WERI-Rb-1 (cell line): ENCODE results near the gene RFC4.
"Not testable (repeated sequence)": the region's sequence is repeated elsewhere in the genome, so short reads cannot be mapped to it uniquely, and the experiment has no call there.

ENCODE experiments used
- DNase-seq: peaks from one replicate; pipeline ENCODE4 v3.0.0-alpha.2; 2020
- H3K27ac ChIP-seq: fragments of 250-450 bp; sonication (Bioruptor Pico); 2 replicates; pipeline ENCODE4 v1.5.1; 2020; ENCODE audit warnings: mild to moderate bottlenecking, moderate library complexity
- H3K27me3 ChIP-seq: fragments of 250-450 bp; sonication (Bioruptor Pico); 2 replicates; pipeline ENCODE4 v1.5.1; 2021; ENCODE audit warnings: mild to moderate bottlenecking, low read depth, moderate library complexity; ENCODE audit not compliant: insufficient read depth, severe bottlenecking
- H3K36me3 ChIP-seq: fragments of 250-450 bp; sonication (Bioruptor Pico); 2 replicates; pipeline ENCODE4 v1.5.1; 2020; ENCODE audit warnings: mild to moderate bottlenecking, moderate library complexity
- H3K4me3 ChIP-seq: 2 replicates; pipeline ENCODE4 v1.5.1; 2011; ENCODE audit warnings: low read depth, mild to moderate bottlenecking, control low read depth, low read length
- H3K9me3 ChIP-seq: fragments of 250-450 bp; sonication (Bioruptor Pico); 2 replicates; pipeline ENCODE4 v1.5.1; 2021; ENCODE audit warnings: mild to moderate bottlenecking, moderate library complexity; ENCODE audit not compliant: severe bottlenecking
- TF ChIP-seq, protein P1 (sequence below): IDR thresholded peaks from 2 replicates; pipeline ENCODE4 v1.5.1; 2011; ENCODE audit warnings: low read depth, mild to moderate bottlenecking, control low read depth, inconsistent platforms, low read length

Gene RFC4, protein sequence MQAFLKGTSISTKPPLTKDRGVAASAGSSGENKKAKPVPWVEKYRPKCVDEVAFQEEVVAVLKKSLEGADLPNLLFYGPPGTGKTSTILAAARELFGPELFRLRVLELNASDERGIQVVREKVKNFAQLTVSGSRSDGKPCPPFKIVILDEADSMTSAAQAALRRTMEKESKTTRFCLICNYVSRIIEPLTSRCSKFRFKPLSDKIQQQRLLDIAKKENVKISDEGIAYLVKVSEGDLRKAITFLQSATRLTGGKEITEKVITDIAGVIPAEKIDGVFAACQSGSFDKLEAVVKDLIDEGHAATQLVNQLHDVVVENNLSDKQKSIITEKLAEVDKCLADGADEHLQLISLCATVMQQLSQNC

DNA sequence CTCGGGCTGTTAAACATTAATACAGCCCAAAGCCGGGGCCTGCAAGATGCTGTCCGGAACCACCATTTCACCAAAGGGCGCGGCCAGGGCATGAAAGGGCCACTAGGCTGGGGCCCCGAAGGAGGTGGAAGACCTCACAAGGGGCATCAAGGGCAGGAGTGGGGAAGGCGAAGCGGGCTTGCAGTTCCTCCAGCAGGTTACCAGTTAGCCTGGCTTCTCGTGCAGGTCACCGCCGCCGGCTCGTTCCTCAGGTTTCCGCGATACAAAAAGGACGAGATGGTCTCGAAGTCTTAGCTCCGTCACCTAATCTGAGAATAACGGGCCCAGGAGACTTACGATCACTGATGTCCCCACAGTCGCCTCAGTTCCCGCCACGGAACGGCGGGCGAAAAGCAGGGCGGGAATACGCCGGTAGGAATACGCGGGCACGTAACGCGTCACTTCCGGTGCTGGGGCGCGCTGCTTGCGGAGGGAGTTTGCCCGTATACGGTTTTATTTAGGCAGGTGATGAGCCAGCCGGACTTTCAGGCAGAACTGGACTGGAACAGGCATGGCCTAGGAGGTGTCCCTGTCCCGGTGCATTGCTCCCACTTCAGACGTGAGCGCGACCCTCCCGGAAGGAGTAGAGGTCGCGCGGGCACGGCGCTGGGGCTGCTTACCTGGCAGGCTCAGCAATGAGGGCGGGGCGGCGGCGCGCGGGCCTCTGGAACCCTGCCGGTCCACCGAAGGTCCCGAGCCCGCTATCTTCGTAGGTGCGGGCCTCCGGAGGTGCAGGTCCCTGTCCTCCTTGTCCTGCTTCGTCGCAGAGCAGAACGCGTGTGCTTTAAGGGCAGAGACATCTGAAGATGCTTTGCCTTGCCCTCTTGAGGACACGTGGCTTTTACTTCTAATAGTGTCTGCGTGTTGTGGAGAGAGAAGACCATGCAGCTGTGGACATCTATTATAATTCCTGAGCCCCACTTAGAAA is at the start of gene RFC4:
Gene RFC4, minus strand, starts transcription at position 394 of the 967 bp plus-strand sequence. CDS start 1,769 bp downstream, outside the sequence.
- H3K4me3 ChIP-seq: peak within 1 kb of the TSS; percentile 77
- peak; percentile 88 for DNase-seq

DNA sequence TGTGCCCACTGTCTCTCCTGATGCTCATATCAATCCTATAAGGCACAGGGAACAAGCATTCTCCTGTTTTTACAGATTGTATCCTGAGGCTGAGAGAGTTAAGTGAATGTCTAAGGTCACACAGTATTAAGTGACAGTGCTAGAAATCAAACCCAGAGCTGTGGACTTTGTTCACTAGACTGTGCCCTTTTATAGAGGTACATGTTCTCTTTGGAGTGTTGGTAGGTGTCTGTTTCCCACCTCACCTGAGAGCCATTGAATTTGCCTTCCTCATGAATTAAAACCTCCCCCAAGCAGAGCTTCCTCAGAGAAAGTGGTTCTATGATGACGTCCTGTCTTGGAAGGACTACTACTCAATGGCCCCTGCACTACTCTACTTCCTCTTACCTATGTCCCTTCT is 48.7 kb upstream of the RFC4 start:
- no peak for DNase-seq
- TF ChIP-seq, protein P1, sequence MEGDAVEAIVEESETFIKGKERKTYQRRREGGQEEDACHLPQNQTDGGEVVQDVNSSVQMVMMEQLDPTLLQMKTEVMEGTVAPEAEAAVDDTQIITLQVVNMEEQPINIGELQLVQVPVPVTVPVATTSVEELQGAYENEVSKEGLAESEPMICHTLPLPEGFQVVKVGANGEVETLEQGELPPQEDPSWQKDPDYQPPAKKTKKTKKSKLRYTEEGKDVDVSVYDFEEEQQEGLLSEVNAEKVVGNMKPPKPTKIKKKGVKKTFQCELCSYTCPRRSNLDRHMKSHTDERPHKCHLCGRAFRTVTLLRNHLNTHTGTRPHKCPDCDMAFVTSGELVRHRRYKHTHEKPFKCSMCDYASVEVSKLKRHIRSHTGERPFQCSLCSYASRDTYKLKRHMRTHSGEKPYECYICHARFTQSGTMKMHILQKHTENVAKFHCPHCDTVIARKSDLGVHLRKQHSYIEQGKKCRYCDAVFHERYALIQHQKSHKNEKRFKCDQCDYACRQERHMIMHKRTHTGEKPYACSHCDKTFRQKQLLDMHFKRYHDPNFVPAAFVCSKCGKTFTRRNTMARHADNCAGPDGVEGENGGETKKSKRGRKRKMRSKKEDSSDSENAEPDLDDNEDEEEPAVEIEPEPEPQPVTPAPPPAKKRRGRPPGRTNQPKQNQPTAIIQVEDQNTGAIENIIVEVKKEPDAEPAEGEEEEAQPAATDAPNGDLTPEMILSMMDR: no peak
- Histone ChIP-seq H3K9me3 (no peaks in the 10 kb centered on the region), H3K36me3 (no peaks in the 10 kb centered on the region), H3K27me3 (no peaks in the 10 kb centered on the region), H3K4me3 (no peak overlapping the region), H3K27ac (no peak overlapping the region)

More for the DNA sequence above, at the start of gene RFC4:
- no peaks in the 10 kb centered on the region for H3K27me3 ChIP-seq
- peak within 1 kb of the TSS; percentile 83 for H3K27ac ChIP-seq
- H3K9me3 ChIP-seq: no peaks in the 10 kb centered on the region
- TF ChIP-seq, protein P1: no peak
- peaks cover 37% of the 10 kb centered on the region for H3K36me3 ChIP-seq

DNA sequence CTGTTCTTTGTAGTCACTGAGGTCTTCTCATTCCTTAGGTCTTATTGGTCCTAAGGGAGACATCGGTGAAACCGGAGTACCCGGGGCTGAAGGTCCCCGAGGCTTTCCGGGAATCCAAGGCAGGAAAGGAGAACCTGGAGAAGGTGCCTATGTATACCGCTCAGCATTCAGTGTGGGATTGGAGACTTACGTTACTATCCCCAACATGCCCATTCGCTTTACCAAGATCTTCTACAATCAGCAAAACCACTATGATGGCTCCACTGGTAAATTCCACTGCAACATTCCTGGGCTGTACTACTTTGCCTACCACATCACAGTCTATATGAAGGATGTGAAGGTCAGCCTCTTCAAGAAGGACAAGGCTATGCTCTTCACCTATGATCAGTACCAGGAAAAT is 47.9 kb upstream of the RFC4 start:
- TF ChIP-seq, protein P1: no peak
- no peak for DNase-seq
- H3K27me3 ChIP-seq: no peaks in the 10 kb centered on the region

DNA sequence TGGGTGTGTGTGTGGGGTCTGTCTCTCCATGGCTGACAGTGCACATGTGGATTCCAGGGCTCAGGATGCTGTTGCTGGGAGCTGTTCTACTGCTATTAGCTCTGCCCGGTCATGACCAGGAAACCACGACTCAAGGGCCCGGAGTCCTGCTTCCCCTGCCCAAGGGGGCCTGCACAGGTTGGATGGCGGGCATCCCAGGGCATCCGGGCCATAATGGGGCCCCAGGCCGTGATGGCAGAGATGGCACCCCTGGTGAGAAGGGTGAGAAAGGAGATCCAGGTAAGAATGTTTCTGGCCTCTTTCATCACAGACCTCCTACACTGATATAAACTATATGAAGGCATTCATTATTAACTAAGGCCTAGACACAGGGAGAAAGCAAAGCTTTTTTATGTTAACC is 46.7 kb upstream of the RFC4 start:
- H3K27ac ChIP-seq: no peak overlapping the region
- no peaks in the 10 kb centered on the region for H3K27me3 ChIP-seq
- H3K4me3 ChIP-seq: no peak overlapping the region
- H3K36me3 ChIP-seq: no peaks in the 10 kb centered on the region
- TF ChIP-seq, protein P1: no peak
- H3K9me3 ChIP-seq: no peaks in the 10 kb centered on the region
- DNase-seq: no peak

More for the DNA sequence above, 47.9 kb upstream of the RFC4 start:
- Histone ChIP-seq H3K4me3 (no peak overlapping the region), H3K27ac (no peak overlapping the region), H3K9me3 (no peaks in the 10 kb centered on the region), H3K36me3 (no peaks in the 10 kb centered on the region)

DNA sequence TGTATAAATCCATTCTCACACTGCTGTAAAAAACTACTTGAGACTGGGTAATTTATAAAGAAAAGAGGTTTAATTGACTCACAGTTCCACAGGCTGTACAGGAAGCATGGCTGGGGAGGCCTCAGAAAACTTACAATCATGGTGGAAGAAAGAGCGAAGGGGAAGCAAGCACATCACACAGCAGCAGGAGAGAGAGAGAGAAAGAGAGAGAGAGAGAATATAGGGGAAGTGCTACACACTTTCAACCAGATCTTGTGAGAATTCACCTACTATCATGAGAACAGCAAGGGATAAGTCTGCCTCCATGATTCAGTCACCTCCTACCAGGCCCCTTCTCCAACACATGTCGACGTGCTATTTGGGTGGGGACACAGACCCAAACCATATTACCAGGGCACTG is 45.6 kb upstream of the RFC4 start:
- H3K4me3 ChIP-seq, DNase-seq, H3K36me3 ChIP-seq, H3K27me3 ChIP-seq, H3K9me3 ChIP-seq, H3K27ac ChIP-seq: not testable (repeated sequence)

DNA sequence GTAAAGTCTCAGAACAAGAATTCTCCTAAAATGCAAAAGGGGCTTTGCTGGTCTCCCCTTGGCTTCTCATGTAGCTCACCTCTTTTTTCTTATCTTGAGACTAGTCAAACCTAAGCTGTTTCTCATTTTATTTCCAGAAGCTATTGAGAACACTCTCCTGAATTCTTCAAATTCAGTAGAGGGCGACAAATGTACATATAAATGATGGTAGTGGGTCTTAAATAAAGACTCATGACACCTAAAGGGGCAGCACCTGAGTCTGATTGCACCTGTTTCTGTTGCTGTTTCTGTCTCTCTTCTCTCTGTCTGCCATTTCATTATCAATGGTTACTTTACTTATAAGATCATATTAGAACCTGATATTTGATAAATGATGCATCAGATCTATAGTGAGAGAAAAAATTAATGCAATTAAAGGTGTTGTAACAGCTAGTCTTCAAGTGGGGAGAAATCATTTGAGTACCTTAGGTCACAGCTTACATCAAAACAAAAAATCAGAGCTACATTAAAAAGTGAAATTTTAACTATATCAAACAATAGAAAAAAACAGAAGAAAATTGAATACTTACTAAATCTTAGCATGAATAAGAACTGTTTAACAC is 43.2 kb upstream of the RFC4 start:
- DNase-seq: no peak
- no peak overlapping the region for H3K27ac ChIP-seq
- H3K9me3 ChIP-seq: no peaks in the 10 kb centered on the region
- no peak overlapping the region for H3K4me3 ChIP-seq
- no peaks in the 10 kb centered on the region for H3K36me3 ChIP-seq
- TF ChIP-seq, protein P1: peak; percentile 23; the same call in 1 of the 2 replicates
- H3K27me3 ChIP-seq: no peaks in the 10 kb centered on the region
